ENCODE results near the gene SERGEF. TPM values are rescaled to one million over a fixed set of nuclear protein-coding genes. Genes with fewer than 3 reads are reported as not detected.

The SERGEF gene
- total RNA-seq, 1 donor, result 16.9 TPM

DNA sequence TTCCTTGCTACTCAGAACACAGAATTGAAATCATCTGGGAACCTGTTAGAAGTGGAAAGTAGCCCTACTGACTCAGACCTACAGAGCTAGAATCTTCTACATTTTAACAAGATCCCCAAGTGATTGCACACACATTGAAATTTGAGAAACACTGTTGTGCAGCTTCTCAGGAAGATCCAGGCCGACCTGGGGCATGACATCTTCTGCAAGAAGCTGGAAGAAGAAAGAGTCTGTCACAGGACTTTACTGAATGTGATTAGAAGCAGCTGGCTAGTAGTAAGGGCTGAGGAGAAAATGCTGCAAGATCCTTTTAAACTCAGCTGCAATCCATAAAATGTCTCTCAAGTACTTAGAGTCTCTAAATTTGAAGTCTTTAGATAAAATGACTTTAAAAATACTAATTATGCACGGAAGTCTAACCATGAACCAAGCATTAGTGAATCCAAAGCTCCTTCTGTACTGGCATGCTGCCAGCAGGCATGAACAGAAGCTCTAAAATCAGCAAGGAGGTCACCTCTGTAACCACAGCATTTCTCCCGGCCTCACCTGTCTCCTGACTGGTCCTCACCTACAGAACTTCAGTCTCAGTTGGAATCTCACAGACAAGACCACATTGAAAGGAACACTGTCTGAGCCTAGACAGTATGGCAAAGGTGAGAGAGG is 85.0 kb downstream of the SERGEF start:
- peak; percentile 72 for DNase-seq (ENCODE audit: low read depth)
- no peak overlapping the region for H3K4me3 ChIP-seq (ENCODE audit: low read depth, low read length)
- TF ChIP-seq, protein P1, sequence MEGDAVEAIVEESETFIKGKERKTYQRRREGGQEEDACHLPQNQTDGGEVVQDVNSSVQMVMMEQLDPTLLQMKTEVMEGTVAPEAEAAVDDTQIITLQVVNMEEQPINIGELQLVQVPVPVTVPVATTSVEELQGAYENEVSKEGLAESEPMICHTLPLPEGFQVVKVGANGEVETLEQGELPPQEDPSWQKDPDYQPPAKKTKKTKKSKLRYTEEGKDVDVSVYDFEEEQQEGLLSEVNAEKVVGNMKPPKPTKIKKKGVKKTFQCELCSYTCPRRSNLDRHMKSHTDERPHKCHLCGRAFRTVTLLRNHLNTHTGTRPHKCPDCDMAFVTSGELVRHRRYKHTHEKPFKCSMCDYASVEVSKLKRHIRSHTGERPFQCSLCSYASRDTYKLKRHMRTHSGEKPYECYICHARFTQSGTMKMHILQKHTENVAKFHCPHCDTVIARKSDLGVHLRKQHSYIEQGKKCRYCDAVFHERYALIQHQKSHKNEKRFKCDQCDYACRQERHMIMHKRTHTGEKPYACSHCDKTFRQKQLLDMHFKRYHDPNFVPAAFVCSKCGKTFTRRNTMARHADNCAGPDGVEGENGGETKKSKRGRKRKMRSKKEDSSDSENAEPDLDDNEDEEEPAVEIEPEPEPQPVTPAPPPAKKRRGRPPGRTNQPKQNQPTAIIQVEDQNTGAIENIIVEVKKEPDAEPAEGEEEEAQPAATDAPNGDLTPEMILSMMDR (IDR thresholded peaks at IDR 0.05; ENCODE audit: insufficient read depth, low read length), result no peak

DNA sequence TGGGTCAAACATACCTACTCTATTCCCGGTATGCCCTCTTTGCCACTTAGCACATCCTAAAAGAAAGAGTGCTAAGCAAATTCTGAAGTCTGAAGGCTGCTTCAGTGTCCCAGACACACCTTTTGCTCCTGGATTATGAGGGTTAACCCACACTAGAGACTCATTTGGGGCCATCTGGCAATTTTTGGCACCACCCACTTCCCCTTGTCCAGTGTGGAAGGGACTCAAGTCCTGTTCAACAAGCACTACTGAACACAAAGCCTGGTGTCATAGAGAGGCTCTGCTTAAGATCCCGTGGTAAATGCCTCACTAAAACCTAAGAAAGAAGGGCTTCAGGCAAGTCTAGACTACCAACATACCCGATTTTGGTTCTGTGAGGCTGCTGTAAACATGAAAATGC is 85.8 kb downstream of the SERGEF start:
- H3K4me3 ChIP-seq (ENCODE audit: low read depth, low read length), result no peak overlapping the region
- TF ChIP-seq, protein P1 (IDR thresholded peaks at IDR 0.05; ENCODE audit: insufficient read depth, low read length), result no peak
- DNase-seq (ENCODE audit: low read depth), result no peak

- H3K4me3 ChIP-seq (ENCODE audit: low read depth, low read length), result no peak overlapping the region
- TF ChIP-seq, protein P1 (IDR thresholded peaks at IDR 0.05; ENCODE audit: insufficient read depth, low read length), result no peak
- no peak for DNase-seq (ENCODE audit: low read depth)
Measured at GRCh38 chr11:17924713-17925112, 88.1 kb downstream of the SERGEF start.

DNA sequence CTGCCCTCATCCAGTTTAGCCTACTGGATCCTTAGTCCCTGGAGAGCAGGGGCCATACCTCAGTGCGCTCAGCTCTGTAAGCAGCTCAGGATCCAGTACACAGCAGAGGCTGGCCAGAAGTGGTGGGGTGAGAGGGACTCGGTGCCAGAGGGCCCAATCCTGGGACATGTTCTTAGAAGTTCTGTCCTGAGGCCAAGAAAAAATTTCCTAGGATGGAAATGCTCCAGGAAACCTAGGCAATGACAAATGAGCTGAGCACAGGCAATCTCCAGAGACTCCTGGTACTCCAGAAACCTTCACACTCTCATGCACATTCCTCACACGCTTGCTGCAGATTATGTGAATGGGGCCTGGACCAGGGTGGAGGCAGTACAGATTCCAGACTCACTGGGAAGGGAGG is 89.6 kb downstream of the SERGEF start:
- H3K4me3 ChIP-seq (ENCODE audit: low read depth, low read length), result no peak overlapping the region
- DNase-seq (ENCODE audit: low read depth), result peak; percentile 79
- TF ChIP-seq, protein P1 (IDR thresholded peaks at IDR 0.05; ENCODE audit: insufficient read depth, low read length), result no peak

GRCh38 chr11:17922416-17922788 is 90.4 kb downstream of the SERGEF start:
- no peak for DNase-seq (ENCODE audit: low read depth)
- no peak overlapping the region for H3K4me3 ChIP-seq (ENCODE audit: low read depth, low read length)
- TF ChIP-seq, protein P1 (IDR thresholded peaks at IDR 0.05; ENCODE audit: insufficient read depth, low read length), result no peak

DNA sequence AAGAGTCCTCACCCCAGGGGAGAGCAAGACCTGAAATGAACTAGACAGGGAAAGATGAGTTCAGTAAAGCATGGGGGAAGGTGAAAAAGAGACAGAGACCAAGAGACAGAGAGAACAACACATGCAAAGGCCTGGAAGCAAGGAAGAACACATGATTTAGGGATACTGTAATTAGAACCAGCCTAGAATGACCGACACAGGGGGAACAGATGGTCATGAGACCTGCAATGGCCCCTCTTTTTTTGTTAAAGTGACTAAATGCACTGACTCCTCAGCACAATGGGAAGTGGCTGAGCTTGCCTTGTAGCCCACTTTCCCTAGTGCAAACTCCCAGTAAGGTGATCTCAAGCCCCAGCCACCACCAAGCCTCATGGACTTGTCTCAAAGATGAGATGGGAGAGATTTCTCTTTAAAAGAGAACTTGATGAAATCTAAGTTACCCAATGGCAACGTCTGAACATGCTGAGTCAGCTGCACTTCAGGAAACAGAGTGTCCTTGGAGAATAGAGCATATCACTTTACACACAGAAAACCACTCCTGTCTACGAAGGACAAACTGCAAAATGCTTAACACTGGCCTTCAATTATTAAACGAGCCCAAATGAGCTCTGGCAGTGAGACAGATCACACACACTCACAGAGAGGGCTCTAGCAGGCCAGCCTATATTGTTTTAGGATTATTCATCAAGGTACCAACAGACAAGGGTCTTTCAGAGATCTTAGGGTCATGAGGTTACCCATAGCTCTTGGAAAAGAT is 91.0 kb downstream of the SERGEF start:
- DNase-seq (ENCODE audit: low read depth), result peak; percentile 71
- no peak overlapping the region for H3K4me3 ChIP-seq (ENCODE audit: low read depth, low read length)
- TF ChIP-seq, protein P1 (IDR thresholded peaks at IDR 0.05; ENCODE audit: insufficient read depth, low read length), result no peak

All from fibroblast of the aortic adventitia (primary cell).